HEK293T (cell line): ENCODE data around the gene DYNC1LI1.

Experiments used
- CTCF ChIA-PET: fragments of 350-600 bp; formaldehyde crosslinking; extraction: SDS; loops from one replicate; lab custom pipeline; 2021; ENCODE audit warnings: antibody characterized with exemption, inconsistent platforms; lab: Yijun Ruan, JAX
- POLR2A ChIA-PET: fragments of 350-600 bp; formaldehyde crosslinking; extraction: SDS; loops from one replicate; lab custom pipeline; 2020; ENCODE audit warnings: antibody characterized with exemption, inconsistent platforms; lab: Yijun Ruan, JAX
- DNase-seq: peaks from one replicate; pipeline ENCODE4 v3.0.0; 2012; ENCODE audit warnings: mixed read lengths; ENCODE audit errors: extremely low spot score
- ARNT ChIP-seq: fragments of 450-650 bp; IDR thresholded peaks from 2 replicates; pipeline ENCODE4 v1.6.1; 2017; ENCODE audit warnings: mild to moderate bottlenecking
- BHLHE40 ChIP-seq: fragments of 450-650 bp; IDR thresholded peaks from 2 replicates; pipeline ENCODE4 v1.6.1; 2016; ENCODE audit warnings: mild to moderate bottlenecking, moderate library complexity, borderline replicate concordance
- CTBP1 ChIP-seq: fragments of 450-650 bp; IDR thresholded peaks from 2 replicates; pipeline ENCODE4 v1.6.1; 2016; ENCODE audit warnings: borderline replicate concordance
- ELF4 ChIP-seq: fragments of 450-650 bp; IDR thresholded peaks from 2 replicates; pipeline ENCODE4 v1.6.1; 2017; ENCODE audit warnings: antibody characterized with exemption
- FOXA1 ChIP-seq: fragments of 450-650 bp; IDR thresholded peaks from 2 replicates; pipeline ENCODE4 v1.6.1; 2016; ENCODE audit warnings: mild to moderate bottlenecking
- FOXK2 ChIP-seq: fragments of 450-650 bp; IDR thresholded peaks from 2 replicates; pipeline ENCODE4 v1.6.1; 2016; ENCODE audit warnings: mild to moderate bottlenecking
- FOXM1 ChIP-seq: fragments of 450-650 bp; IDR thresholded peaks from 2 replicates; pipeline ENCODE4 v1.6.1; 2017; ENCODE audit warnings: mild to moderate bottlenecking, borderline replicate concordance
- HDGF ChIP-seq: fragments of 450-650 bp; IDR thresholded peaks from 2 replicates; pipeline ENCODE4 v1.6.1; 2017; ENCODE audit warnings: antibody characterized with exemption, borderline replicate concordance
- L3MBTL2 ChIP-seq: fragments of 450-650 bp; conservative IDR thresholded peaks from 2 replicates; pipeline ENCODE4 v1.6.1; 2016; ENCODE audit warnings: mild to moderate bottlenecking
- LEF1 ChIP-seq: fragments of 450-650 bp; IDR thresholded peaks from 2 replicates; pipeline ENCODE4 v1.6.1; 2017; ENCODE audit warnings: mild to moderate bottlenecking, borderline replicate concordance
- NFRKB ChIP-seq: fragments of 450-650 bp; IDR thresholded peaks from 2 replicates; pipeline ENCODE4 v1.6.1; 2016; ENCODE audit warnings: mild to moderate bottlenecking, moderate library complexity
- PKNOX1 ChIP-seq: fragments of 450-650 bp; IDR thresholded peaks from 2 replicates; pipeline ENCODE4 v1.6.1; 2016
- SP1 ChIP-seq: fragments of 450-650 bp; IDR thresholded peaks from 2 replicates; pipeline ENCODE4 v1.6.1; 2017
- SUZ12 ChIP-seq: fragments of 450-650 bp; IDR thresholded peaks from 2 replicates; pipeline ENCODE4 v1.6.1; 2016; ENCODE audit warnings: mild to moderate bottlenecking
- TARDBP ChIP-seq: fragments of 450-650 bp; IDR thresholded peaks from 2 replicates; pipeline ENCODE4 v1.6.1; 2016
- ZNF384 ChIP-seq: fragments of 450-650 bp; IDR thresholded peaks from 2 replicates; pipeline ENCODE4 v1.6.1; 2016

The DYNC1LI1 gene

GRCh38 chr3:32492684-32493436 is 77.8 kb downstream of the DYNC1LI1 start:
- DNase-seq = no peak
- no peak for TF ChIP-seq SUZ12
- no peak for TF ChIP-seq FOXA1
- no peak for TF ChIP-seq ELF4
- no peak for TF ChIP-seq CTBP1
- no peak for TF ChIP-seq HDGF
- no peak for TF ChIP-seq SP1
- TF ChIP-seq TARDBP = no peak
- ChIA-PET CTCF (interaction anchor here (0.6 kb wide), 1 partner anchor 123 kb away, joined by 4 read pairs; no protein-coding TSS in a partner anchor), POLR2A (no interaction called here)

- no peak for TF ChIP-seq PKNOX1
- TF ChIP-seq CTBP1 = no peak
- TF ChIP-seq BHLHE40 = no peak
- no peak for TF ChIP-seq FOXM1
- TF ChIP-seq NFRKB = no peak
- no peak for TF ChIP-seq SUZ12
- POLR2A ChIA-PET = no interaction called here
Observed at GRCh38 chr3:32488474-32489008, 82.1 kb downstream of the DYNC1LI1 start.

DNA sequence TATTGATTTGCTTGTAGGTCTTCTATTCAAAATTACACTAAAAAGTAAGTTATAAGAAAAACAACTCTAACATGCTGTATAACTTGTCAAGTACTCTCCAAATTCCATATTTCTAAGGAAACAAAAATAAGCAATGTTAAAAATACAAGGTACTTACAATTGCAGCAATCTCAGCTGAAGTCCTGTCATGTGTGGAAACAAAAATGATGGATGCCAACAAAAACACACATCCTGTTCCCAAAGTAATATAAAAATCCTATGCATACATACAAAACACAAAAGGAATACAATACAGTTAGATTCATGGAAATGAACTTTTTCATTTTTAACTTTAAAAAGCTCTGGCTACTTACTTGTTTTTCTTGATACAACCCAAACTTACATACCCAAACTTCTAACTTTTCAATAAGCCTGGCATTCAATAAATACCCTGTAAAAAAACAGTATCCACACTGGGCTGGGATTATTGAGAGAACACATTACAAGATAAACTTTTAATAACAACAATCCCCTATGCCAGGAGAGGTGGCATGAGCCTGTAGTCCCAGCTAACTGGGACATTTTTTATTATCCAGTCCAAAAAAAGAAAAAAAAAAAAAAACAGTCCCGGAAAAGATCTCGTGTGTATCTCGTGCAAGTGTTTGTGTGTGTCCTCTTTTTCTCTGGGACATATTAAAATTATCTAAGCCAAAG is 82.7 kb downstream of the DYNC1LI1 start:
- TF ChIP-seq FOXA1 (no peak), PKNOX1 (no peak), LEF1 (no peak), FOXM1 (no peak), L3MBTL2 (no peak), NFRKB (no peak), HDGF (no peak), ARNT (no peak)
- ChIA-PET POLR2A (no interaction called here), CTCF (no interaction called here)
- DNase-seq = no peak

More at GRCh38 chr3:32488474-32489008, 82.1 kb downstream of the DYNC1LI1 start:
- DNase-seq = no peak
- CTCF ChIA-PET = no interaction called here

GRCh38 chr3:32484436-32484835 is 86.2 kb downstream of the DYNC1LI1 start:
- TF ChIP-seq ELF4 = no peak
- TF ChIP-seq FOXK2 = no peak
- no peak for TF ChIP-seq FOXA1
- no peak for TF ChIP-seq LEF1
- no peak for TF ChIP-seq SP1
- no peak for TF ChIP-seq ZNF384
- TF ChIP-seq BHLHE40 = no peak
- no peak for TF ChIP-seq HDGF
- no peak for TF ChIP-seq FOXM1
- POLR2A ChIA-PET = no interaction called here
- CTCF ChIA-PET = interaction anchor here (1.7 kb wide), 1 partner anchor 17 kb away, joined by 7 read pairs; no protein-coding TSS in a partner anchor
- DNase-seq = no peak

DNA sequence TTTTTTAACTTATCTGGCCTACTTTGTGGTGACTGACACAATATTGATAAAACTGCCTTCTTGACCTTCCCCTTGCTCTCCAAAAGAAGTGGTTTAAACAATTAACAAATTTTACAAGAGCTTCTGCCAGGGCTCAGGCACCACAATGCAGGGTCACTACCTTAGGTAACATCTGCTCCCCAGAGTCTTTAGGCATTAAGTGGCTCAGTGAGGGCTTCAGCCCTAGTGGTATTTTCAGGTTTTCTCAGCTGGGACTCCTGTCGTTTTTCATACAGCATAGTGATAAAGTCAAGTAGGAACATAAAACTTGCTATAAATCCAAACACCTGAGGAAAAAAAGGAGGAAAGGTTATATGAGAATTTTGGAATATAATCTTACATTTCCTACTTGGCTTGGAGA is 86.9 kb downstream of the DYNC1LI1 start:
- ChIA-PET POLR2A (no interaction called here), CTCF (interaction anchor here (0.6 to 1.0 kb wide), 2 partner anchors 14 to 16 kb away, joined by 3 to 4 read pairs; no protein-coding TSS in a partner anchor)
- DNase-seq = no peak
- TF ChIP-seq FOXM1 (no peak), NFRKB (no peak), ELF4 (no peak), PKNOX1 (no peak), L3MBTL2 (no peak), LEF1 (no peak), ARNT (no peak), FOXA1 (no peak), TARDBP (no peak), CTBP1 (no peak), SUZ12 (no peak), SP1 (no peak), BHLHE40 (no peak), ZNF384 (no peak), HDGF (no peak), FOXK2 (no peak)

- no peak for DNase-seq
- TF ChIP-seq L3MBTL2 (no peak), BHLHE40 (no peak), PKNOX1 (no peak), FOXM1 (no peak), HDGF (no peak), FOXK2 (no peak), NFRKB (no peak), CTBP1 (no peak), ZNF384 (no peak), LEF1 (no peak), SUZ12 (no peak), ELF4 (no peak), FOXA1 (no peak), TARDBP (no peak), SP1 (no peak), ARNT (no peak)
- ChIA-PET POLR2A (no interaction called here), CTCF (no interaction called here)
Observed at GRCh38 chr3:32482693-32483092, 88.0 kb downstream of the DYNC1LI1 start.
